Stimulated activated CD8-positive, alpha-beta memory T cell treated with anti-CD3 and anti-CD28 coated beads, Interleukin-12 subunit alpha, Interleukin-12 subunit beta, amount 100 ng/mL, for 24 hours (primary cell): ENCODE measurements around the gene ENDOU.

Experiments
- DNase-seq: peaks from one replicate; pipeline ENCODE4 v3.0.0-alpha.2; 2020; ENCODE audit errors: extremely low read depth

The ENDOU gene

GRCh38 chr12:47725091-47725772 lies at the start of gene ENDOU:
ENDOU (minus strand) TSS chr12:47725490; CDS start chr12:47725413, 77 bp downstream.
- no peak for DNase-seq

DNA sequence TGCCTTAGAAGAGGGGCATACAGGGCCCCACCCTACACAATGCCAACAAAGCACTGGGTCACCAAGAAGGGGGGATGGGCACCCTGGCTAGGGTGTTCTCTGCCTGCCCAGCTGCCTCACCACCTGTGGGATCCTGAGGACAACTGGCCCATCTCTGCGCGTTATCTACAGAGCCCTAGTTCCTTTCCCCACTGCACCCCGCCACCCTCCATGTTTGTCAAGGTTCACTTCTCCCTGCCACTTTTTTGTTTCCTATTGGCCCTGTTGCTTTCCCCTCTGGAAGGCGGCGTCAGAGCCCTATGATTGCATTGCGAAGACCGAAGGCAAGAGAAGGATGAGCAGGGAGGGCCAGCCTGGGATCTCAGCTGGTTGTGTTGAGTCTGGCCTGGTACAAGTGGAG lies 49.4 kb upstream of the ENDOU start:
- DNase-seq: no peak

DNA sequence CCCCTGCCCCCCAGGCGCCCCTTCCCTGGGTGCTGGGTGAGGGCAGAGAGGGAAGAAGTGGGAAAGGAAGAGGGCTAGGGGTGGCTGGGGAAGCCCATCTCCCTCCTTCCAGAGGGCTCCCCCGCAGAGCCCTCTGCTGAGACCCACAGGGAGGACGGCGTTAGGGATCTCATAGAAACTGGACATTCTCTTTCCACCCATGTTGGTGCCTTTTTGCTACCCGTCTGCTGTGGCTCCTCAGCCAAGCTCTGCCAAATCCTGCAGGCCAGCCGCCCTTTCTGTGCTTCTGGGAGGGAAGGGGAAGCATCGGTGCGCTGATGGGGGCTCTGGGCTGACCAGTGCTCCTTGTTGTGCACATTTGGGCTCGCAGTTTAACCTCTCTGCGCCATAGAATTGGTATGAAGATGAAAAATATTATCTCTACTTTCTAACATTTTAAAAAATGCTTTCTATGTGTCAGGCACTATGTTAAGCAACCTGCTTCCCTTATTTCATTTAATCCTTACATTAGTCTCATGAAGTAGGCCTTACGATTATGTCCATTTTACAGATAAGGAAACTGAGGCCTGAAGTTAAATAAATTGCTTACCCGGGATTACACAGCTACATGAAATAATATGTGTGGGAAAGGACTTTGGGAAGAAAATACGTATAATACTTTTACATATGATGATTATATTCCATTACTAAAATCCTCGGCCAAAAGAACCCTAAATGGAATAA lies 48.7 kb upstream of the ENDOU start:
- no peak for DNase-seq

- peak; percentile 33 for DNase-seq
These were observed 48.0 kb upstream of the ENDOU start, which contains the start of gene SLC48A1 for GRCh38 chr12:47773062-47773857. SLC48A1 (plus strand) TSS chr12:47773238; CDS start chr12:47773305, 67 bp downstream.

DNA sequence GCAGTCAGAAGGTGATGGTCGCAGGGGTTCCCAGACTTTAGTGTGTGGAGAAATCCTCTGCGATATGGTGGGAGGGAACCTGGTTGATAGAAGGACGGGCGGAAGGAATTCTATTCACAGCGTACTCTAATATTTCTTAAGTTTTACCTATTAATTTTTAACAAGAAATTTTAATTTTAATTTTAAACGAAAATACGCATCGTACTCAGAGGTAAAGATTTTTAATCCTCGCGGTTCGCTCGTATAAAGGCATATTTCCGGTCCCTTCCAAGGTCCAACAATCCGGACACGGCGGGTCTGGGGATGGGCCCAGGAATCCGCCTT lies 47.4 kb upstream of the ENDOU start:
- no peak for DNase-seq

DNA sequence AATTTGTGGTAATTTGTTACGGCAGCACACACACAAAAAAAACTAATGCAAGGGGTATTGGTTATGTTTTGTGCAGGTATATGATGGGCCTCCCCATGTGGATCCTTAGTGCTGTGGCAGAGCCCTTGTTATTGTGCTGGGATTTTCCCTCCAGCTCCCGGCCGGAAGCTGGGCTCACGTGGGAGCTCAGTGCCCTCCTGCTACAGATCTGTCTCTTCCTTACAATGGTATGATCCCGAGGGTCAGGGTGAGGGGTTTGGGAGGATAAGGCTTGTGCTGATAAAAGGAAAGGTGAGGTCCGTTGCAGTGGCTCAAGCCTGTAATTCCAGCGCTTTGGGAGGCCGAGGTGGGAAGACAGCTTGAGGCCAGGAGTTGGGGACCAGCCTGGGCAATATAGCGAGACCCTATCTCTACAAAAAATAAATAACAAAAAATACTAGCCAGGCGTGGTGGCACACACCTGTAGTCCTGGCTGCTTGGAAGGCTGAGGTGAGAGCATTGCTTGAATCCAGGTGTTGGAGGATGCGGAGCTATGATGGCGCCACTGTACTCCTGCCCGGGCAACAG lies 46.9 kb upstream of the ENDOU start:
- no peak for DNase-seq

GRCh38 chr12:47771304-47771703 lies 46.0 kb upstream of the ENDOU start:
- no peak for DNase-seq

DNA sequence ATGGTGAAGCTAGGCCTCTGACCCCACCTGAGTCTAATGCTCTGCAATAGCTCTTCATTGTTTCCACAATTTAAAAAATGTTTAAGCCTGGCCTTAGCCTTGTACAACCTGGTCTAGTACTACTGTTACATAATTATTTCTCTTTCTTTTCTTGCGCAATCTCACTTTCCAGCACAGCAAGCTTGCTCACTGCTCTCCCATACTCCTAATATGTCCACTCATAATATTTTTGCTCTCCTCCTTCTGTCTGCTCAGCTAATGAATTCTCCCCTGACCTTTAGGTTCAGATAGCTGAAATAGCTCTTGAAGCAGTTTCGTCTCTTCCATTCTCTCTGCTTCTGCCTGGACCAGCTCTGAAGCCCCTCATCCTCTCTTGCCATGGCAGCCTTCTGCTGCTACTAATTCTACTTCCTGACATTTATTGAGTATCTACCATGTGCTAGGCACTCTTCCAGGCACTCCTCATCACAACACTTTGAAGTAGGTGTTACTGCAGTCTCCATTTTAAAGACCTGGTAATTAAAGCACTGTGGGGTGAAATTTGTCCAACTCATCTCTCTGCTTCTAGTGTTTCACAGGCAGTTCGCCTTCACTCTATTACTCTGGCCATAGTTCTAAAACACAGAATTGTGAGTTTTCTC lies 44.9 kb upstream of the ENDOU start:
- no peak for DNase-seq

DNA sequence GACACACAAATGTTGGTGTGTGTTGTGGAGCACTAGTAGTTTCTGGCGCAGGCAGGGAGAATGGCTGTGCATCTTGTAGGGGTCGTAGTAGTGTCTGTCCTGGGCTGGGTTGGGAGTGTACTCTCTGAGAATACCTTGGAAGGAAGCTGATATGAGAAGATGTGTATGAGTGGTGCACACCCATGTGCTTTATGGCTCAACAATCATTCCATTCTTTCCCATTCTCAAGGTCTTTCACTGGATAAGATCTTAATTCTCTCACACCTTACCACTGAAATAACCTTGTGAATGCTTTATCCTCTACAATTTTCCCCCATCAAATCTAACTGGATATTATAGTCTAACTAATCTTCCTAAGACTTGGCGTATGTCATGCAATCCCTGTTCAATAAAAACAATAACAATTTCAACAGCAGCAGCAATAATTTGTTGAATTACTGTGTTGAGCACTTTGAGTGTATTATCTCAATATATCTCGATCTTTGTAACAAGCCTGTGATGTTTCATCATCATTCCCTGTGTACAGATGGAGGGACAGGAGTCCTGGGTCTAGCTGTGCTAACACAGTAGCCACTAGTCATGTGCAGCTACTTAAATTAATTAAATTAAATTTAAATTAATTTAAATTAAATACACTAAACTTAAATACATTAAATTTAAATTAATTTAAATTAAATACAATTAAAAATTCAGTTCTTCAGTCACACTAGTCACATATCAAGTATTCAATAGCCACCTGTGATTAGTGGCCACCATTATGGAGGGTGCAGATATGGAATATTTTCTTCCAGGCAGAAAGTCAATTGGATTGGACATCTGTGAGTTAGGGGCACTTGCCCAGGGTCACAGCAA lies 44.2 kb upstream of the ENDOU start:
- no peak for DNase-seq

- no peak for DNase-seq
These were observed 43.1 kb upstream of the ENDOU start for GRCh38 chr12:47768323-47768811.

DNA sequence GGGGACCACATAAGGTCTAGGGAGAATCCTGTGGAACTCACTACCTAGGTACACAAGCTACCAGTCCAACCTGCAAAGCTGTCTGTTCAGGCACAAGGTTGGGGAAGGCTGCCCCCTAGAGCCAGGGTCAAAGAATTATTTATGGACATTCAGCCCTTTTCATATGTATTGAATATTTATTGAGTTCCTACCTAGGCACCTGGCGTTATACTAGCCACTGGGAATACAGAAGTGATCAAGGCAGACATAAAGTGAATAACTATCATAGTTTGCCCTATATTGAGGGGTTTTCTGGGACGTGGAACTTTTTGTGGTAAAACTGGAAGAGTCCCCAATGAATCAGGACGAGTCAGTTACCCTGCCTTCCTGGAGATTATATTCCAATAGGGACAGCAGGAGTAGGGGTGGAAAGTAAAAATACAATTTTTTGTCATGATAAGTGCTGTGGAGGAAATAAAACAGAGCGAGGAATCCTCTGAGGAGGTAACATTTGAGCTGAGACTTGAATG lies 42.0 kb upstream of the ENDOU start:
- DNase-seq: no peak

DNA sequence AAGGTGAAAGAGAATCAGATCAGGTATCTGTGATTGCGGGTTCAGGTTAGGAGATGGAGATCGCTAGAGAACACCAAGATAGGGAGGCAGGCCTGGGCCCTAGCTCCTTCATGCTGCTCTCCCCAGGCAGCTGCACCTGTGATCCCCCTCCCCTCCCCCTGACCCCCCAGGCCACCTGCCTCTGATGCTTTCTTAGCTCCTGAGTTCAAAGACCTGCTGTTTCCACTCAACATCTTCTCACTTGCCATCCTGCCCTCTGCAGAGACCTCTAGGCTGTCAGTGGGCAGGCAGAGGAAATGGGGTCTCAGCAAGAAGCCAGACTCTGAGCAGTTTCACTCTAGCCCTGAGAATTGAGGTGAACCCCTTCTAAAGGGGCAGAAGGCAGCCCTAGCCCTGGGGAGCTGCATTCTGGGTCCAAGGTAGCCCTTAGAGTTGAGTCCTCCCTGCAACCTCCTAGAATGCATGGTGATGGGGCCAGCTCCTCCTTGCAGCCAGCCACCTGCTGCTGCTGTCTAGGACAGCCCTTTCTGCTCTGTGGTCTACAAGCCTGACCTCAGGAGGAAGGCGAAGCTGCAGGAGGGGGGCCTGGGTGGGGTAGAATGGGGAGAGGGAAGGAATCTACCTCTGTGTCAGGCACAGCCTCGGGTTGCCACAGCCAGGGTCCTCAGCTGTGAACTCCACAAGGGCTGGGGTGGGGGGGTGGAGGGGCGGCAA lies 41.4 kb upstream of the ENDOU start:
- DNase-seq: no peak

GRCh38 chr12:47763481-47764346 lies 38.4 kb upstream of the ENDOU start:
- no peak for DNase-seq

GRCh38 chr12:47762850-47763465 lies 37.7 kb upstream of the ENDOU start:
- no peak for DNase-seq

DNA sequence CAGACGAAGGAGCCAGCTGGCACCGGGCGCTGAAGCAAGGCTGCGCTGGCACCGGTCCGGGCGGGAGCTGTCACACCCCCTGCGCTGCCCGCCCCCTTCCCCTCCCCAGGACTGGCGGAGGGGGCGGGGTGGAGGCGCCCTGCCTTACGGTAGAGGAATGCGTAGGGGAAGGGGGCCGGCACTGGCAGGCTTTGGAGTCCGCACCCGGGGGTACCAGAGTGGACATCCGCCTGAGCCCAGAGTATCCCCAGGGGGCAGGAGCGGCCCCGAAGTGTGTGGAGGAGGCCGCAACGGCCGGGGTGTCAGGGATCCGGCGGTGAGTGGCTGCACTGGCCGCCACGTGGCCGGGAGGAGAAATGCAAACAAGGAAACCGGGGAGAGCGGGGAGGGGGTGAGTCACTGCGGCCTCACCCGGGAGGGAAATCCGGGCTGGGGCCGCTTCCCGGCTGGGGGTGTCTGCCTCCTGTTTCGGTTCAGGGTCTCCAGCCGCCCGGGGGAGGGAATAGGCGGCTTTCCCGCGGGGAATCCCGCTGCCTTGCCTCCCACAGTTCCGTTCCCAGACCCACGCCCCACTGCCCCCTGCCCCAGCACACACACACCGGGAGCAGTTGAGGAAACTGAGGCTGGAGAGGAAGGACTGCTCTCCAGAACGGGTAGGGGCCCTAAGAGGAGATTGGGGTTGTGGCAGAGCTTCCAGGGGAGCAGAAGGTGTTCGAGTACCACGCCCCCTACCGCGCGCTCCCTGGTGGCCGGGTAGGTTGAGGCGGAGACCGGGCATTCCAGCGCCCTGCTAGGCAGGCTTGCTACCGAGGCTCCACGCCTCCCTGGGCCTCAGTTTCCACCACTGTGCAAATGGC lies 33.8 kb upstream of the ENDOU start, which contains the start of gene RAPGEF3:
TSS of gene RAPGEF3 (minus strand) at position 47 of the 857 bp plus-strand sequence. CDS start 324 bp downstream, outside the sequence.
- no peak for DNase-seq

- DNase-seq: no peak
These were observed 33.2 kb upstream of the ENDOU start for GRCh38 chr12:47758584-47758833.

- DNase-seq: no peak
These were observed 32.7 kb upstream of the ENDOU start for GRCh38 chr12:47757840-47758583.
